ENCODE results near the gene SORCS1.

GRCh38 chr10:107159871-107160270 lies 4.6 kb downstream of the SORCS1 start:
- TF ChIP-seq ZNF76 (tag by site-specific recombination; IDR thresholded peaks at IDR 0.05; ENCODE audit: borderline replicate concordance, low read depth) (no peak), SP3 (tag by site-specific recombination; IDR thresholded peaks at IDR 0.05) (no peak), ZNF175 (tag by site-specific recombination; IDR thresholded peaks at IDR 0.05) (no peak), RBAK (tag by site-specific recombination; IDR thresholded peaks at IDR 0.05) (no peak), ZNF174 (tag by site-specific recombination; IDR thresholded peaks at IDR 0.05) (no peak), ZNF423 (tag by site-specific recombination; IDR thresholded peaks at IDR 0.05) (no peak), ZBTB8A (tag by site-specific recombination; IDR thresholded peaks at IDR 0.05) (no peak), PRDM1 (tag by site-specific recombination; IDR thresholded peaks at IDR 0.05) (no peak)
- TF ChIP-seq, protein P1, sequence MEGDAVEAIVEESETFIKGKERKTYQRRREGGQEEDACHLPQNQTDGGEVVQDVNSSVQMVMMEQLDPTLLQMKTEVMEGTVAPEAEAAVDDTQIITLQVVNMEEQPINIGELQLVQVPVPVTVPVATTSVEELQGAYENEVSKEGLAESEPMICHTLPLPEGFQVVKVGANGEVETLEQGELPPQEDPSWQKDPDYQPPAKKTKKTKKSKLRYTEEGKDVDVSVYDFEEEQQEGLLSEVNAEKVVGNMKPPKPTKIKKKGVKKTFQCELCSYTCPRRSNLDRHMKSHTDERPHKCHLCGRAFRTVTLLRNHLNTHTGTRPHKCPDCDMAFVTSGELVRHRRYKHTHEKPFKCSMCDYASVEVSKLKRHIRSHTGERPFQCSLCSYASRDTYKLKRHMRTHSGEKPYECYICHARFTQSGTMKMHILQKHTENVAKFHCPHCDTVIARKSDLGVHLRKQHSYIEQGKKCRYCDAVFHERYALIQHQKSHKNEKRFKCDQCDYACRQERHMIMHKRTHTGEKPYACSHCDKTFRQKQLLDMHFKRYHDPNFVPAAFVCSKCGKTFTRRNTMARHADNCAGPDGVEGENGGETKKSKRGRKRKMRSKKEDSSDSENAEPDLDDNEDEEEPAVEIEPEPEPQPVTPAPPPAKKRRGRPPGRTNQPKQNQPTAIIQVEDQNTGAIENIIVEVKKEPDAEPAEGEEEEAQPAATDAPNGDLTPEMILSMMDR (tag by site-specific recombination; IDR thresholded peaks at IDR 0.05) = no peak
- TF ChIP-seq, protein P2, sequence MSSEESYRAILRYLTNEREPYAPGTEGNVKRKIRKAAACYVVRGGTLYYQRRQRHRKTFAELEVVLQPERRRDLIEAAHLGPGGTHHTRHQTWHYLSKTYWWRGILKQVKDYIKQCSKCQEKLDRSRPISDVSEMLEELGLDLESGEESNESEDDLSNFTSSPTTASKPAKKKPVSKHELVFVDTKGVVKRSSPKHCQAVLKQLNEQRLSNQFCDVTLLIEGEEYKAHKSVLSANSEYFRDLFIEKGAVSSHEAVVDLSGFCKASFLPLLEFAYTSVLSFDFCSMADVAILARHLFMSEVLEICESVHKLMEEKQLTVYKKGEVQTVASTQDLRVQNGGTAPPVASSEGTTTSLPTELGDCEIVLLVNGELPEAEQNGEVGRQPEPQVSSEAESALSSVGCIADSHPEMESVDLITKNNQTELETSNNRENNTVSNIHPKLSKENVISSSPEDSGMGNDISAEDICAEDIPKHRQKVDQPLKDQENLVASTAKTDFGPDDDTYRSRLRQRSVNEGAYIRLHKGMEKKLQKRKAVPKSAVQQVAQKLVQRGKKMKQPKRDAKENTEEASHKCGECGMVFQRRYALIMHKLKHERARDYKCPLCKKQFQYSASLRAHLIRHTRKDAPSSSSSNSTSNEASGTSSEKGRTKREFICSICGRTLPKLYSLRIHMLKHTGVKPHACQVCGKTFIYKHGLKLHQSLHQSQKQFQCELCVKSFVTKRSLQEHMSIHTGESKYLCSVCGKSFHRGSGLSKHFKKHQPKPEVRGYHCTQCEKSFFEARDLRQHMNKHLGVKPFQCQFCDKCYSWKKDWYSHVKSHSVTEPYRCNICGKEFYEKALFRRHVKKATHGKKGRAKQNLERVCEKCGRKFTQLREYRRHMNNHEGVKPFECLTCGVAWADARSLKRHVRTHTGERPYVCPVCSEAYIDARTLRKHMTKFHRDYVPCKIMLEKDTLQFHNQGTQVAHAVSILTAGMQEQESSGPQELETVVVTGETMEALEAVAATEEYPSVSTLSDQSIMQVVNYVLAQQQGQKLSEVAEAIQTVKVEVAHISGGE (tag by site-specific recombination; conservative IDR thresholded peaks at IDR 0.05; ENCODE audit: low read depth) = no peak
- TF ChIP-seq, protein P3, sequence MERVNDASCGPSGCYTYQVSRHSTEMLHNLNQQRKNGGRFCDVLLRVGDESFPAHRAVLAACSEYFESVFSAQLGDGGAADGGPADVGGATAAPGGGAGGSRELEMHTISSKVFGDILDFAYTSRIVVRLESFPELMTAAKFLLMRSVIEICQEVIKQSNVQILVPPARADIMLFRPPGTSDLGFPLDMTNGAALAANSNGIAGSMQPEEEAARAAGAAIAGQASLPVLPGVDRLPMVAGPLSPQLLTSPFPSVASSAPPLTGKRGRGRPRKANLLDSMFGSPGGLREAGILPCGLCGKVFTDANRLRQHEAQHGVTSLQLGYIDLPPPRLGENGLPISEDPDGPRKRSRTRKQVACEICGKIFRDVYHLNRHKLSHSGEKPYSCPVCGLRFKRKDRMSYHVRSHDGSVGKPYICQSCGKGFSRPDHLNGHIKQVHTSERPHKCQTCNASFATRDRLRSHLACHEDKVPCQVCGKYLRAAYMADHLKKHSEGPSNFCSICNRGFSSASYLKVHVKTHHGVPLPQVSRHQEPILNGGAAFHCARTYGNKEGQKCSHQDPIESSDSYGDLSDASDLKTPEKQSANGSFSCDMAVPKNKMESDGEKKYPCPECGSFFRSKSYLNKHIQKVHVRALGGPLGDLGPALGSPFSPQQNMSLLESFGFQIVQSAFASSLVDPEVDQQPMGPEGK (tag by site-specific recombination; IDR thresholded peaks at IDR 0.05) = no peak

All from HEK293 (cell line).